Activated gamma-delta T cell treated with anti-CD3 and anti-CD28 coated beads, Interleukin-2, amount 50 U/mL, for 16 hours (primary cell): Measurements from ENCODE around the gene LITAFD.
"Not testable (repeated sequence)": the region's sequence is repeated elsewhere in the genome, so short reads cannot be mapped to it uniquely, and the experiment has no call there.

Experiments used
- DNase-seq: peaks from one replicate; pipeline ENCODE4 v3.0.0-alpha.2; 2020; ENCODE audit warnings: low read depth

LITAFD gene

GRCh38 chr16:8882041-8882617 lies at the start of gene LITAFD:
Gene LITAFD, plus strand, starts transcription at chr16:8882351. Its CDS starts 2,005 bp downstream, at chr16:8884356.
- no peak for DNase-seq

GRCh38 chr16:8832717-8833105 lies 49.4 kb upstream of the LITAFD start:
- DNase-seq: no peak

- not testable (repeated sequence) for DNase-seq
Measured at GRCh38 chr16:8836797-8837196, 45.4 kb upstream of the LITAFD start.

- DNase-seq: not testable (repeated sequence)
Measured at GRCh38 chr16:8837594-8837993, 44.6 kb upstream of the LITAFD start.

- not testable (repeated sequence) for DNase-seq
Measured at GRCh38 chr16:8842016-8842415, 40.1 kb upstream of the LITAFD start.

GRCh38 chr16:8843296-8843695 lies 38.9 kb upstream of the LITAFD start:
- not testable (repeated sequence) for DNase-seq

GRCh38 chr16:8845699-8846298 lies 36.4 kb upstream of the LITAFD start:
- DNase-seq: no peak

GRCh38 chr16:8846401-8846932 lies 35.7 kb upstream of the LITAFD start:
- no peak for DNase-seq

GRCh38 chr16:8847145-8847544 lies 35.0 kb upstream of the LITAFD start:
- no peak for DNase-seq

- no peak for DNase-seq
Measured at GRCh38 chr16:8847623-8848022, 34.5 kb upstream of the LITAFD start.

- no peak for DNase-seq
Measured at GRCh38 chr16:8848231-8848938, 33.8 kb upstream of the LITAFD start.

GRCh38 chr16:8848939-8849391 lies 33.2 kb upstream of the LITAFD start:
- no peak for DNase-seq

GRCh38 chr16:8849411-8850011 lies 32.6 kb upstream of the LITAFD start:
- no peak for DNase-seq

GRCh38 chr16:8850279-8850885 lies 31.8 kb upstream of the LITAFD start:
- DNase-seq: no peak

GRCh38 chr16:8851761-8852403 lies 30.3 kb upstream of the LITAFD start:
- DNase-seq: no peak

- no peak for DNase-seq
Measured at GRCh38 chr16:8852534-8852933, 29.6 kb upstream of the LITAFD start.

GRCh38 chr16:8853150-8853549 lies 29.0 kb upstream of the LITAFD start:
- no peak for DNase-seq

GRCh38 chr16:8853611-8854010 lies 28.5 kb upstream of the LITAFD start:
- DNase-seq: no peak

- DNase-seq: no peak
Measured at GRCh38 chr16:8854298-8854948, 27.7 kb upstream of the LITAFD start.

GRCh38 chr16:8855051-8855786 lies 26.9 kb upstream of the LITAFD start:
- DNase-seq: no peak
